ENCODE data around the gene ANKRD1.

GRCh38 chr10:90969121-90969534 lies 48.2 kb upstream of the ANKRD1 start:
- no peak for TF ChIP-seq GATA3 (IDR thresholded peaks at IDR 0.05; ENCODE audit: low read depth, low read length)
- no peak for TF ChIP-seq GATA2 (IDR thresholded peaks at IDR 0.05; ENCODE audit: low read depth, low read length)
